NT2/D1 (cell line): ENCODE data around the gene FBXO10.

Experiments used
- YY1 ChIP-seq: IDR thresholded peaks from 2 replicates; pipeline ENCODE4 v1.6.1; 2011; ENCODE audit not compliant: insufficient read length, insufficient read depth
- ZNF274 ChIP-seq: IDR thresholded peaks from 2 replicates; pipeline ENCODE4 v1.6.1; 2011; ENCODE audit warnings: mild to moderate bottlenecking, low read depth, low read length

GRCh38 chr9:37511016-37512010 is 64.9 kb downstream of the FBXO10 start:
- TF ChIP-seq YY1 (no peak), ZNF274 (no peak)
